ENCODE data around the gene NRP2. TPM values are rescaled to one million over a fixed set of nuclear protein-coding genes. Genes with fewer than 3 reads are reported as not detected.

Gene NRP2
- total and polyA plus RNA-seq, 2 of the 13 experiments (the other 11 are each of a cell fraction or from before 2014, with no cell fraction given): 0.65 to 1.4 TPM

- H3K9me3 ChIP-seq (ENCODE audit: low read length): no peaks in the 10 kb centered on the region
- no peak overlapping the region for H3K27ac ChIP-seq (ENCODE audit: extremely low read length, insufficient read depth, low read length)
- FAIRE-seq (no peak), ATAC-seq (no peak), DNase-seq (ENCODE audit: low spot score) (no peak)
- in situ Hi-C loops (cut with HindIII; ENCODE audit: extremely low pct_ligation_motif_present, low pct_unique_long_range_greater_than_20kb) (no loop called here), intact Hi-C loops (cut with micrococcal nuclease; ENCODE audit: unreplicated experiment) (no loop called here)
- no peak for TF ChIP-seq ZNF547 (CRISPR knock-in tag; IDR thresholded peaks at IDR 0.05)
- TF ChIP-seq TSC22D2 (CRISPR knock-in tag; IDR thresholded peaks at IDR 0.05; ENCODE audit: borderline replicate concordance): no peak
- no peak for TF ChIP-seq NFATC3 (CRISPR knock-in tag; IDR thresholded peaks at IDR 0.05)
- TF ChIP-seq ZNF264 (CRISPR knock-in tag; IDR thresholded peaks at IDR 0.05): no peak
- TF ChIP-seq ZSCAN21 (CRISPR knock-in tag; IDR thresholded peaks at IDR 0.05; ENCODE audit: borderline replicate concordance): no peak
- no peaks in the 10 kb centered on the region for H4K20me1 ChIP-seq (ENCODE audit: insufficient read depth, low read length)
- ChIA-PET CTCF (ENCODE audit: low intra/inter-chr PET ratio, low total read pairs) (no interaction called here), POLR2A (no interaction called here)
- H3K27me3 ChIP-seq (ENCODE audit: control insufficient read depth in 1 of 2, insufficient read depth in 2 of 2, low read length in 2 of 2): no peaks in the 10 kb centered on the region; a peak in 2 of 5 replicates
- H3K4me1 ChIP-seq (ENCODE audit: insufficient read depth, low read length): no peaks in the 10 kb centered on the region
- 37% methylated on average over 8 of the region's 8 CpGs for WGBS (ENCODE audit: low lambda C conversion rate)
- no TSS peak for BruUV-seq (replicated peaks)
- H3K9ac ChIP-seq (ENCODE audit: insufficient read depth, low read depth, low read length): no peak overlapping the region
- no peaks in the 10 kb centered on the region for H3K79me2 ChIP-seq (ENCODE audit: insufficient read depth, low read length)
- H2AFZ ChIP-seq (ENCODE audit: low read length): no peak overlapping the region
- H3K4me2 ChIP-seq (ENCODE audit: low read depth, low read length): no peak overlapping the region
- H3K4me3 ChIP-seq (replicated peaks in 1 of 3; ENCODE audit: insufficient read depth in 1 of 3, low read depth in 2 of 3, low read length in 3 of 3): no peak overlapping the region
- H3K36me3 ChIP-seq (replicated peaks in 1 of 2; ENCODE audit: control insufficient read depth in 1 of 2, insufficient read depth in 2 of 2, low read length in 2 of 2): no peaks in the 10 kb centered on the region
Measured at GRCh38 chr2:205764270-205764746, 82.0 kb downstream of the NRP2 start.

GRCh38 chr2:205765151-205765550 lies 82.8 kb downstream of the NRP2 start:
- H3K9ac ChIP-seq (ENCODE audit: insufficient read depth, low read depth, low read length): no peak overlapping the region
- no peak overlapping the region for H3K27ac ChIP-seq (ENCODE audit: extremely low read length, insufficient read depth, low read length)
- ChIA-PET CTCF (ENCODE audit: low intra/inter-chr PET ratio, low total read pairs) (no interaction called here), POLR2A (no interaction called here)
- H2AFZ ChIP-seq (ENCODE audit: low read length): no peak overlapping the region
- in situ Hi-C loops (cut with HindIII; ENCODE audit: extremely low pct_ligation_motif_present, low pct_unique_long_range_greater_than_20kb) (no loop called here), intact Hi-C loops (cut with micrococcal nuclease; ENCODE audit: unreplicated experiment) (no loop called here)
- H3K79me2 ChIP-seq (ENCODE audit: insufficient read depth, low read length): no peaks in the 10 kb centered on the region
- ATAC-seq: no peak
- H3K9me3 ChIP-seq (ENCODE audit: low read length): no peaks in the 10 kb centered on the region
- H3K4me1 ChIP-seq (ENCODE audit: insufficient read depth, low read length): no peaks in the 10 kb centered on the region
- no peak overlapping the region for H3K4me2 ChIP-seq (ENCODE audit: low read depth, low read length)
- DNase-seq (ENCODE audit: low spot score): no peak
- no peak for FAIRE-seq
- H3K36me3 ChIP-seq (replicated peaks in 1 of 2; ENCODE audit: control insufficient read depth in 1 of 2, insufficient read depth in 2 of 2, low read length in 2 of 2): no peaks in the 10 kb centered on the region
- WGBS (ENCODE audit: low lambda C conversion rate): 65% methylated on average over 8 of the region's 8 CpGs
- BruUV-seq (replicated peaks): no TSS peak
- H4K20me1 ChIP-seq (ENCODE audit: insufficient read depth, low read length): no peaks in the 10 kb centered on the region
- no peak overlapping the region for H3K4me3 ChIP-seq (replicated peaks in 1 of 3; ENCODE audit: insufficient read depth in 1 of 3, low read depth in 2 of 3, low read length in 3 of 3)
- H3K27me3 ChIP-seq (ENCODE audit: control insufficient read depth in 1 of 2, insufficient read depth in 2 of 2, low read length in 2 of 2): no peaks in the 10 kb centered on the region; a peak in 2 of 5 replicates
- TF ChIP-seq ZNF296 (CRISPR knock-in tag; conservative IDR thresholded peaks at IDR 0.05) (no peak), SNAI1 (CRISPR knock-in tag; IDR thresholded peaks at IDR 0.05; ENCODE audit: borderline replicate concordance) (no peak), NFRKB (IDR thresholded peaks at IDR 0.05) (no peak), ZNF446 (CRISPR knock-in tag; IDR thresholded peaks at IDR 0.05) (no peak), NR0B2 (CRISPR knock-in tag; IDR thresholded peaks at IDR 0.05) (no peak), IRF1 (CRISPR knock-in tag; IDR thresholded peaks at IDR 0.05; ENCODE audit: low read depth) (no peak), ZBTB7A (CRISPR knock-in tag; IDR thresholded peaks at IDR 0.05) (no peak), KLF13 (CRISPR knock-in tag; IDR thresholded peaks at IDR 0.05) (no peak), ZNF558 (CRISPR knock-in tag; IDR thresholded peaks at IDR 0.05; ENCODE audit: borderline replicate concordance) (no peak), CBX1 (IDR thresholded peaks at IDR 0.05; ENCODE audit: low read depth) (no peak), SPEN (CRISPR knock-in tag; IDR thresholded peaks at IDR 0.05; ENCODE audit: low read depth) (no peak), NFKB2 (CRISPR knock-in tag; IDR thresholded peaks at IDR 0.05; ENCODE audit: borderline replicate concordance) (no peak), CHCHD3 (CRISPR knock-in tag; IDR thresholded peaks at IDR 0.05) (no peak), DNMT3B (CRISPR knock-in tag; conservative IDR thresholded peaks at IDR 0.05) (no peak)
